ENCODE results near the gene LETM1. TPM values are rescaled to one million over a fixed set of nuclear protein-coding genes. Genes with fewer than 3 reads are reported as not detected.

Gene LETM1
- total RNA-seq, 4 donors from 2014 or later: 40.6 to 85.6 (median 72.8) TPM

GRCh38 chr4:1825326-1825725 is 30.6 kb downstream of the LETM1 start:
- H3K36me3 ChIP-seq: peaks cover 33 to 80% (median 41%) of the 10 kb centered on the region in 3 donors
- intact Hi-C loops (cut with DNase I): loop anchor here (2.0 kb wide), 1 partner anchor 13 kb away; no protein-coding TSS in a partner anchor
- WGBS, 2 donors: 86 to 92% methylated on average over 7 to 19 of the region's 19 CpGs

DNA sequence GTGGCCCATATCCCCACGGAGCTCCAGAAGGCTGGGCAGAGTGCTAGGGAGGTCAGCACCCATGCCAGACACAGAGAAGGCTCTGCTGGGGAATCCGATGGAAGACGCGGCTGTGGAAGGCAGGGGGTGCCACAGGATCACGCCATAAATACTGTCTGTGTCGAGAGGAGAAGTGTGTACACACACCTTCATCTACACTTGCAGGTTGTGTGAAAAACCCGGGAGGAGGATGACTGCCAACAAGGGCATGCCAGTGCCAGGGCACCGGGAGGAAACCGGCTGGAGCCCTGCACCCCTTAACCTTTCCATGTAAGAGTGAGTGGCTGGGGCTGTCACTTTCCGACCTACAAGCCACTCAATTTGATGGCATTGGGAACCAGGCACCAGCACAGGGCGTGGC is 31.2 kb downstream of the LETM1 start:
- intact Hi-C loops (cut with DNase I): loop anchor here (2.0 kb wide), 1 partner anchor 14 kb away; no protein-coding TSS in a partner anchor
- DNase-seq: no peak
- WGBS, 2 donors: 75 to 83% methylated on average over 9 to 10 of the region's 11 CpGs
- Histone ChIP-seq H3K4me3 (no peak overlapping the region), H3K9me3 (no peaks in the 10 kb centered on the region), H3K27me3 (no peaks in the 10 kb centered on the region), H3K36me3 (peaks cover 33 to 80% (median 40%) of the 10 kb centered on the region in 3 donors), H3K27ac (no peak overlapping the region), H3K4me1 (no peaks in the 10 kb centered on the region)
- TF ChIP-seq POLR2A (IDR thresholded peaks at IDR 0.05): no peak
- TF ChIP-seq, protein P1, sequence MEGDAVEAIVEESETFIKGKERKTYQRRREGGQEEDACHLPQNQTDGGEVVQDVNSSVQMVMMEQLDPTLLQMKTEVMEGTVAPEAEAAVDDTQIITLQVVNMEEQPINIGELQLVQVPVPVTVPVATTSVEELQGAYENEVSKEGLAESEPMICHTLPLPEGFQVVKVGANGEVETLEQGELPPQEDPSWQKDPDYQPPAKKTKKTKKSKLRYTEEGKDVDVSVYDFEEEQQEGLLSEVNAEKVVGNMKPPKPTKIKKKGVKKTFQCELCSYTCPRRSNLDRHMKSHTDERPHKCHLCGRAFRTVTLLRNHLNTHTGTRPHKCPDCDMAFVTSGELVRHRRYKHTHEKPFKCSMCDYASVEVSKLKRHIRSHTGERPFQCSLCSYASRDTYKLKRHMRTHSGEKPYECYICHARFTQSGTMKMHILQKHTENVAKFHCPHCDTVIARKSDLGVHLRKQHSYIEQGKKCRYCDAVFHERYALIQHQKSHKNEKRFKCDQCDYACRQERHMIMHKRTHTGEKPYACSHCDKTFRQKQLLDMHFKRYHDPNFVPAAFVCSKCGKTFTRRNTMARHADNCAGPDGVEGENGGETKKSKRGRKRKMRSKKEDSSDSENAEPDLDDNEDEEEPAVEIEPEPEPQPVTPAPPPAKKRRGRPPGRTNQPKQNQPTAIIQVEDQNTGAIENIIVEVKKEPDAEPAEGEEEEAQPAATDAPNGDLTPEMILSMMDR (IDR thresholded peaks at IDR 0.05): no peak

More at GRCh38 chr4:1825326-1825725, 30.6 kb downstream of the LETM1 start:
- Histone ChIP-seq H3K27me3 (no peaks in the 10 kb centered on the region), H3K4me1 (no peaks in the 10 kb centered on the region), H3K9me3 (no peaks in the 10 kb centered on the region), H3K4me3 (no peak overlapping the region), H3K27ac (no peak overlapping the region)
- TF ChIP-seq POLR2A (IDR thresholded peaks at IDR 0.05): no peak
- TF ChIP-seq, protein P1 (IDR thresholded peaks at IDR 0.05): no peak
- no peak for DNase-seq

- WGBS, 2 donors: 89 to 93% methylated on average over 7 to 11 of the region's 12 CpGs
Measured at GRCh38 chr4:1823545-1823932, 32.4 kb downstream of the LETM1 start.

GRCh38 chr4:1822568-1823544 is 33.1 kb downstream of the LETM1 start:
- intact Hi-C loops (cut with DNase I): no loop called here
- WGBS, 2 donors: 85 to 93% methylated on average over 11 to 19 of the region's 37 CpGs
- Histone ChIP-seq H3K36me3 (peaks cover 33 to 92% (median 59%) of the 10 kb centered on the region in 3 donors), H3K27ac (no peak overlapping the region), H3K9me3 (no peaks in the 10 kb centered on the region), H3K27me3 (no peaks in the 10 kb centered on the region), H3K4me1 (no peaks in the 10 kb centered on the region), H3K4me3 (no peak overlapping the region)
- no peak for DNase-seq
- TF ChIP-seq POLR2A (IDR thresholded peaks at IDR 0.05): no peak
- TF ChIP-seq, protein P1 (IDR thresholded peaks at IDR 0.05): no peak

More at GRCh38 chr4:1823545-1823932, 32.4 kb downstream of the LETM1 start:
- Histone ChIP-seq H3K27me3 (no peaks in the 10 kb centered on the region), H3K36me3 (peaks cover 33 to 85% (median 52%) of the 10 kb centered on the region in 3 donors), H3K27ac (no peak overlapping the region), H3K9me3 (no peaks in the 10 kb centered on the region), H3K4me3 (no peak overlapping the region), H3K4me1 (no peaks in the 10 kb centered on the region)
- intact Hi-C loops (cut with DNase I): no loop called here
- TF ChIP-seq, protein P1 (IDR thresholded peaks at IDR 0.05): no peak
- no peak for TF ChIP-seq POLR2A (IDR thresholded peaks at IDR 0.05)
- no peak for DNase-seq
